ENCODE data around the gene CALHM6. TPM values are rescaled to one million over a fixed set of nuclear protein-coding genes. Genes with fewer than 3 reads are reported as not detected.
"Not testable (repeated sequence)": the region's sequence is repeated elsewhere in the genome, so short reads cannot be mapped to it uniquely, and the experiment has no call there.

The CALHM6 gene
- total RNA-seq, 1 experiment from 2014 or later, result 6.9 TPM

DNA sequence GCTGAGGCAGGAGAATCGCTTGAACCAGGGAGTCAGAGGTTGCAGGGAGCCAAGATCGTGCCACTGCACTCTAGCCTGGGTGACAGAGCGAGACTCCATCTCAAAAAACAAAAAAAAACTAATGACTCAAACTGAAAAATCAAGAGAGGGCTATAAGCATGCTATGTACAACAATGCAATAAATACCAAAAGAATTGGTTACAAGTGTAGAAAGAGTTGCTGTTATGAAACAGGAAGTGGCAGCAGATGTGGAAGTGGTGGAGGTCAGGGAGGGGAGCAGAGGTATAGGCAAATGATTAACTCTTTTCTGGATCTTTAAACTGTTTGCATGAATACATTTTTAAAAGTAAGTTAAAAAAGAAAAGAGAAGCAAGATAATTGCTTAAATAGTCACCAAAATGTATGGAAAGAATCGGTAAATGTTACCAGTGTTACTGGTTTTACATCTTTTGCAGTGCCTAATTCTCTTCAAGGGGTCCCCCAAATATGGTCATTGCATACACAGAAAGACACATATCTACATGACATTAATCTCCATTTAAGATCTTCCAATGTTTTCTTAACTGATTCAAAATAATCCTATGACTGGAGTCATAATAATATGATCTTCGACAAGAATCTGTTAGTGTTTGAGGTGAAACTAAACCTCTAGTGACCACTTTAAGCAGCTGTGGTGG is 15.0 kb downstream of the CALHM6 start:
- no peak for DNase-seq (ENCODE audit: low read depth)

DNA sequence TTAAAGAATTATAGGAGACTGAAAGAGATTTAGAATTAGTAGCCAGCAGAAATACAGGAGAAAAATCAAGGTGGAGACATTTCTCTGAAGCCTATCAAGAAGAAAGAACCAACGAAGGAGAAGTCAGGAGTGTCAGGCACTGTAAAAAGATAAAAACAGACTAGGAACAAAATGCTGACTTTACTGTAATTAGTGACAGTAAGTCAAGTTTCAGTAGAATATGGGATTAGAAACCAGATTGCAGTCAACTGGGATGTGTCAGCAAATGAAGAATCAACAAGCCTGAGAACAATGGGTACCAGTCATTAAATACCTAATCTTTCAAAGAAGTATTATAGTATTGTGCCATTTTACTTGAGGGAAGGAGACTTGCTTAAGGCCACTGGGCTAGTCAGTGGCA is 21.6 kb downstream of the CALHM6 start:
- DNase-seq (ENCODE audit: low read depth), result no peak

DNA sequence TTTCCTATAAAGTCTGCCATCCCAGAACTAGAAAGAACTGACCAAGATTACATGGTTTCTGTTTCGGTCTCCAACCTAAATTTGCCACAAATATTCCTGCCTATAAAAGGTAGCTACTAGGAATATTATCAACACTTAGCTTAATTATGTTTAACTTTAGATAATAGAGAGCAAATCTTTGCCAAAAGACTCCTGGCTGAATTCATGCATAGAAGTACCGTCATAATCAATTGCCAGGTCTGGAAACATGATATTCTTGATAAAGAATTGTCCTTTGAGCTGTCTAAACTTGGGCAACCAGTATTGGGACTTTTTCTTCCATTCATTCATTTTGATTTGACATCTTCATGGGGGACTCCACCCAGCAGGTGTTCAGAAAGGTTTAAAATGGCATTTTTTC is 22.4 kb downstream of the CALHM6 start:
- DNase-seq (ENCODE audit: low read depth), result no peak

DNA sequence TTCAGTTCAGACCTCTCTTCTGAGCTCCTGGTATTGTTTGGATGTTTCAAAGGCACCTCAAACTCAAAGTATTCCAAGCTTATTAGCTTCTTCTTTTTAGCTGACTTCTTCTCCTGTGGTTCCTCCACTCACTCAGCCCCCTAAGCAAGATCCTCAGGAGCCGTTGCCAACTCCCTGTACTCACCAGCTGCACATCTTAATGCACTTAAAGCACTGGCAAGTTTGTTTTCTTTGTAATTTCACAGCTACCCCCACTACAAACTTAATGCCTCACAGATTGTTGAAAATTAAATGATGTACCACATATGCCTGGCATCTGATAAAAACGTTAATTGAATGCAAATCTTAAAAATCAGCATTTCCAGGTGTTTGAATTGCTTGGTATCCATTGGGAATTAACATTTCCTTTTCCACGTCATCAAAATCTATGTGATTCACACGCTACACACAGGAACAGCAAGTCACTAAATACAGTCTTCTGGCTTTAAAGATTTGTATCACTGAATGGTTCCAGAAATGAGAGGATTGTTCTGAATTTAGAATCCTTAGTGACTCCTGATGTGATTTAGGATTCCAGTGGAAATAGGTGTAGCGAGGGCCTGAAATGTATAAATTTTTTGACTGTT is 24.5 kb downstream of the CALHM6 start:
- DNase-seq (ENCODE audit: low read depth), result no peak

- no peak for DNase-seq (ENCODE audit: low read depth)
Measured at GRCh38 chr6:116491610-116492330, 30.6 kb downstream of the CALHM6 start.

- no peak for DNase-seq (ENCODE audit: low read depth)
Measured at GRCh38 chr6:116492331-116493067, 31.3 kb downstream of the CALHM6 start.

- not testable (repeated sequence) for DNase-seq (ENCODE audit: low read depth)
Measured at GRCh38 chr6:116495161-116495560, 34.0 kb downstream of the CALHM6 start.

DNA sequence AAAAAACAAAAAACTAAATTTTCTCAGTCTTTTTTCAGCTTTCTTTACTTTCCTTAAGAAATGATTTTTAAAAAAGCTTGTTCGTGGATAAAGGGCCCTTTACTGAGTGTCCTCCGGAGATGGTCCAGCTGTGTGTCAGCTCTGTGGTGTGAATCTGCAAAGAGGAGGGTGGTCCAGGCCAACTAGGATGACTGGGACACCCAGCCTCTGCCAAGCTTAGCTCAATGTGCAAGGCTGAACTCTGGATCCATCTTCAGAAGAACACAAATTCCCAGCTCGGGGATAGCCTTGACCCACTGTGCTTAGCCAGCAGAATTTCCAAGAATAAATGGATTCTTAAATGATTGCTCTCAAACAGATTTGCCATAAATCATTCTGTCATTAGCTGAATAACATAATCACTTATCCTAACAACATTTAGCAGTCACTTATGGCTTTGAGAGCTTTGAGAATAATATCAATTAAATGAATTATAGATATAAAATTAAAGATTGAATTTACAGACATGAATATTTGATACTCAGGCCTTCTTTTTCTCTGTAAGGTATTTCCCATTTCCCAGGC is 36.0 kb downstream of the CALHM6 start:
- no peak for DNase-seq (ENCODE audit: low read depth)

- DNase-seq (ENCODE audit: low read depth), result peak; percentile 4
Measured at GRCh38 chr6:116500969-116501433, 39.8 kb downstream of the CALHM6 start.

DNA sequence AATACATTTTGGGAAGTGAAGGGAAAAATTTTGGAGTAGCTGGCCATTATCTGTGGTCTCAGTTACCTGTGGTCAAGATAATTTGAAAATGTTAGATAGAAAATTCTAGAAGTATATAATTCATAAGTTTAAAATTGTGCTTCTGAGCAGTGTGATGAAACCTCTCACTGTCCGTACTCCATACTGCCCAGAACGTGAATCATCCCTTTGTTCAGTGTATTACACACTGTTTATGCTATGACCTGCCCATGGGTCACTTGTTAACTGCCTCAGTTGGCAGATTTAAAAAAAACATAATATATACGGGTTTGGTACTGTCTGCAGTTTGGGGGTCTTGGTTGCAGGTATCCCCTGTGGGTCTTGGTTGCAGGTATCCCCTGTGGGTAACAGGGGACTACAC is 46.1 kb downstream of the CALHM6 start:
- DNase-seq (ENCODE audit: low read depth), result no peak

GRCh38 chr6:116508527-116508926 is 47.4 kb downstream of the CALHM6 start:
- DNase-seq (ENCODE audit: low read depth), result no peak

- peak; percentile 78 for DNase-seq (ENCODE audit: low read depth)
Measured at GRCh38 chr6:116511424-116512110, 50.4 kb downstream of the CALHM6 start, which contains the start of gene CALHM5. TSS of gene CALHM5 (plus strand) at chr6:116511639. CDS start at chr6:116511697, 58 bp downstream.

DNA sequence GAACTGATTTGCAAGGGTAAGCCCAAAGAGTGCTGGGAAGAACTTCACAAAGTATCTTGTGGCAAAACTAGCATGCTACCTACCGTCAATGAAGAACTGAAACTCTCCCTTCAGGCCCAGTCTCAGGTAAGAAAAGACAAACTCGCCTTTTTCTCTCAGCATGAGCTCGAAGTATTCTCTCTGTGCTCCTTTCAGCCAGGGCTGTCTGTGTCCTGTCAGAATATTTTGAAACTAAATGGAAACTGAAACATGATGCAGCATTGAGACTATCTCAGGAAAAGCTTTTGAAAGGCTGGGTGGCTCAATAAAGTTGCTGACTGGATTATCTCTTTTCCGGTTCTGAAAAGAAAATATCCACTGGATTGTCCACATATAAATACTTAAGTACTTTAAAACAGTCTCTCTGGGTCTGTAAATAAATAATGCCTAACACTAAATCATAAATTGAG is 51.0 kb downstream of the CALHM6 start:
- no peak for DNase-seq (ENCODE audit: low read depth)

GRCh38 chr6:116512734-116513133 is 51.6 kb downstream of the CALHM6 start:
- DNase-seq (ENCODE audit: low read depth), result no peak

Other genes starting within 250 kb of the CALHM6 start
- gene TSPYL4, start 207.3 kb upstream of the CALHM6 start, total RNA-seq (2014; rRNA removed; shearing (Covaris generic)), result 7.0 and 12.0 TPM in 2 replicates
- gene TSPYL1, start 181.4 kb upstream of the CALHM6 start, total RNA-seq (2014; rRNA removed; shearing (Covaris generic)), result 29.4 and 42.3 TPM in 2 replicates
- 15.4 and 24.5 TPM in 2 replicates for gene DSE, start 90.4 kb upstream of the CALHM6 start, total RNA-seq (2014; rRNA removed; shearing (Covaris generic))
- 1.3 and 1.6 TPM in 2 replicates for gene CALHM5, start 50.3 kb downstream of the CALHM6 start, total RNA-seq (2014; rRNA removed; shearing (Covaris generic))
- 0.27 TPM in 1 of 2 replicates, not detected in the other for gene TRAPPC3L, start 84.3 kb downstream of the CALHM6 start, total RNA-seq (2014; rRNA removed; shearing (Covaris generic))
- gene CALHM4, start 92.4 kb downstream of the CALHM6 start, total RNA-seq (2014; rRNA removed; shearing (Covaris generic)), result not detected in 2 replicates
- 24.2 and 27.0 TPM in 2 replicates for gene RWDD1, start 110.1 kb downstream of the CALHM6 start, total RNA-seq (2014; rRNA removed; shearing (Covaris generic))
- 0.10 TPM in 1 of 2 replicates, not detected in the other for gene RSPH4A, start 155.1 kb downstream of the CALHM6 start, total RNA-seq (2014; rRNA removed; shearing (Covaris generic))
- 5.4 and 8.9 TPM in 2 replicates for gene ZUP1, start 207.4 kb downstream of the CALHM6 start, total RNA-seq (2014; rRNA removed; shearing (Covaris generic))
- gene KPNA5, start 219.8 kb downstream of the CALHM6 start, total RNA-seq (2014; rRNA removed; shearing (Covaris generic)), result 2.7 and 2.9 TPM in 2 replicates